GM12892 (cell line): ENCODE data around the gene HELB.

Experiments
- POLR2AphosphoS5 ChIP-seq: IDR thresholded peaks from 2 replicates; pipeline ENCODE4 v1.6.1; 2011; ENCODE audit warnings: low read depth, low read length, control low read depth
- TAF1 ChIP-seq: IDR thresholded peaks from 2 replicates; pipeline ENCODE4 v1.6.1; 2011; ENCODE audit warnings: low read depth, mild to moderate bottlenecking, control low read depth, low read length, borderline replicate concordance

DNA sequence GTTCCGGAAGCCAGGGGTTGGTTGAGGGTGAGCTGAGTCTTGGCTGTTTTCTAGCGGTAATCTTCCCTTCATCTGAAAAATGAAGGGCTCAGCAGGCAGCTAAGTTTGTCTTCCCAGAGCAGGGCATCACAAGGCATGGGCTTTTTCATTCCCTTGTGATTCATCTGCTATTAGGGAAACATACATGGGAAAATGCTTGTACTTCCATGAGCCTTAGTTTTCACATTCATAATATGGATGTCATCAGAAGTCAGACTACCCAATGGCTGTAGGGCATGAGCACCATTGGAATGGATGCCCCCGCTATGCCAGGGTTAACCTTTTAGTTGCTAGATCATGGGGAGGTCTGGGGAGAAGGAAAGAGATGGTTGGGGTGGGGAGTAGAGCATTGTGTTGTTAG lies 18.7 kb downstream of the HELB start:
- TF ChIP-seq POLR2AphosphoS5 = no peak
- no peak for TF ChIP-seq TAF1
